Endothelial cell of umbilical vein (primary cell): ENCODE measurements around the gene RARRES2.

Experiments used
- CTCF ChIP-seq, 2 donors: IDR thresholded peaks; 1 replicate in 1 of 2; 2 replicates in 1 of 2; pipeline ENCODE4 v1.5.1; 2011; ENCODE audit warnings: low read length in 2 of 2, mild to moderate bottlenecking in 2 of 2, moderate library complexity in 2 of 2, control low read depth in 1 of 2, inconsistent platforms in 1 of 2, low read depth in 1 of 2; ENCODE audit not compliant: insufficient read depth in 1 of 2; ENCODE audit errors: extremely low read depth in 1 of 2
- EZH2 ChIP-seq: IDR thresholded peaks from 2 replicates; pipeline ENCODE4 v1.6.1; 2012; ENCODE audit warnings: borderline replicate concordance, low read depth, mild to moderate bottlenecking, moderate library complexity, low read length, inconsistent platforms; ENCODE audit not compliant: severe bottlenecking
- FOS ChIP-seq: IDR thresholded peaks from 2 replicates; pipeline ENCODE4 v1.6.1; 2011; ENCODE audit warnings: mild to moderate bottlenecking, low read length, moderate library complexity, borderline replicate concordance; ENCODE audit not compliant: insufficient read depth
- GATA2 ChIP-seq: IDR thresholded peaks from 2 replicates; pipeline ENCODE4 v1.7.0; 2011; ENCODE audit warnings: low read depth, mild to moderate bottlenecking, moderate library complexity, mixed read lengths, low read length; ENCODE audit not compliant: insufficient read length, insufficient read depth
- JUN ChIP-seq: IDR thresholded peaks from 2 replicates; pipeline ENCODE4 v1.6.1; 2011; ENCODE audit warnings: borderline replicate concordance, low read depth; ENCODE audit not compliant: insufficient read length, insufficient read depth
- MAX ChIP-seq: IDR thresholded peaks from 2 replicates; pipeline ENCODE4 v1.6.1; 2011; ENCODE audit not compliant: insufficient read depth, insufficient read length
- MYC ChIP-seq: IDR thresholded peaks from one replicate; pipeline ENCODE4 v1.6.1; 2011; ENCODE audit warnings: mild to moderate bottlenecking, low read depth, low read length
- POLR2A ChIP-seq: IDR thresholded peaks from 2 replicates; pipeline ENCODE4 v1.6.1; 2012; ENCODE audit warnings: low read depth, mild to moderate bottlenecking, control low read depth, low read length
- POLR2AphosphoS5 ChIP-seq: IDR thresholded peaks from 2 replicates; pipeline ENCODE4 v1.6.1; 2012; ENCODE audit warnings: low read depth, mild to moderate bottlenecking, control low read depth, low read length, moderate library complexity; ENCODE audit not compliant: insufficient read depth

- TF ChIP-seq EZH2 (no peak), POLR2A (no peak), MAX (no peak), CTCF (IDR thresholded peaks at IDR 0.05; ENCODE audit: extremely low read depth in 1 of 2, insufficient read depth in 1 of 2, low read depth in 1 of 2, low read length in 2 of 2) (no peak), JUN (no peak), POLR2AphosphoS5 (no peak), FOS (no peak), MYC (no peak), GATA2 (no peak)
These were observed 16.5 kb upstream of the RARRES2 start for GRCh38 chr7:150357771-150358427.
